Activated naive CD4-positive, alpha-beta T cell treated with anti-CD3 and anti-CD28 coated beads, Interleukin-2, amount 50 U/mL, for 16 hours (primary cell): ENCODE results near the gene ST3GAL3.

Source experiments
- DNase-seq: peaks from one replicate; pipeline ENCODE4 v3.0.0-alpha.2; 2020

Gene ST3GAL3

GRCh38 chr1:43856188-43856587 is 148.9 kb downstream of the ST3GAL3 start:
- DNase-seq = no peak

- no peak for DNase-seq
Measured at GRCh38 chr1:43857163-43857562, 149.8 kb downstream of the ST3GAL3 start.

GRCh38 chr1:43858324-43858723 is 151.0 kb downstream of the ST3GAL3 start:
- no peak for DNase-seq

- no peak for DNase-seq
Measured at GRCh38 chr1:43861337-43861736, 154.0 kb downstream of the ST3GAL3 start.

- DNase-seq = no peak
Measured at GRCh38 chr1:43861988-43862735, 154.8 kb downstream of the ST3GAL3 start.

- no peak for DNase-seq
Measured at GRCh38 chr1:43864111-43865045, 157.0 kb downstream of the ST3GAL3 start.

- DNase-seq = no peak
Measured at GRCh38 chr1:43866201-43866600, 158.9 kb downstream of the ST3GAL3 start.

- no peak for DNase-seq
Measured at GRCh38 chr1:43867976-43868740, 160.8 kb downstream of the ST3GAL3 start.

GRCh38 chr1:43868741-43869067 is 161.4 kb downstream of the ST3GAL3 start:
- DNase-seq = no peak

- no peak for DNase-seq
Measured at GRCh38 chr1:43870306-43870705, 163.0 kb downstream of the ST3GAL3 start.

- no peak for DNase-seq
Measured at GRCh38 chr1:43871181-43871910, 164.0 kb downstream of the ST3GAL3 start.

GRCh38 chr1:43872280-43872679 is 164.9 kb downstream of the ST3GAL3 start:
- no peak for DNase-seq

- DNase-seq = no peak
Measured at GRCh38 chr1:43873851-43874250, 166.5 kb downstream of the ST3GAL3 start.

GRCh38 chr1:43874716-43875115 is 167.4 kb downstream of the ST3GAL3 start:
- DNase-seq = no peak

GRCh38 chr1:43875331-43875730 is 168.0 kb downstream of the ST3GAL3 start:
- DNase-seq = no peak

- no peak for DNase-seq
Measured at GRCh38 chr1:43877101-43877500, 169.8 kb downstream of the ST3GAL3 start.

GRCh38 chr1:43878440-43878839 is 171.1 kb downstream of the ST3GAL3 start:
- no peak for DNase-seq

- DNase-seq = no peak
Measured at GRCh38 chr1:43878854-43879253, 171.5 kb downstream of the ST3GAL3 start.

- DNase-seq = no peak
Measured at GRCh38 chr1:43879414-43879813, 172.1 kb downstream of the ST3GAL3 start.

- no peak for DNase-seq
Measured at GRCh38 chr1:43879996-43880395, 172.7 kb downstream of the ST3GAL3 start.

- no peak for DNase-seq
Measured at GRCh38 chr1:43880604-43881003, 173.3 kb downstream of the ST3GAL3 start.

GRCh38 chr1:43881415-43881814 is 174.1 kb downstream of the ST3GAL3 start:
- DNase-seq = no peak

GRCh38 chr1:43882763-43883162 is 175.4 kb downstream of the ST3GAL3 start:
- DNase-seq = no peak
